Measurements from ENCODE around the gene ADAMTSL3.

The ADAMTSL3 gene

GRCh38 chr15:83813682-83814081, 159.8 kb downstream of the ADAMTSL3 start:
- Histone ChIP-seq H3K9me3 (ENCODE audit: control insufficient read depth in 2 of 2, low read length in 2 of 2) (no peaks in the 10 kb centered on the region), H3K36me3 (ENCODE audit: control insufficient read depth in 2 of 2, insufficient read depth in 2 of 2, low read length in 2 of 2) (no peaks in the 10 kb centered on the region), H3K4me3 (ENCODE audit: low read length in 2 of 2) (no peak overlapping the region), H3K9ac (ENCODE audit: low read depth in 1 of 2, low read length in 2 of 2) (no peak overlapping the region), H3K4me1 (ENCODE audit: control insufficient read depth in 2 of 2, insufficient read depth in 2 of 2, low read length in 2 of 2) (no peaks in the 10 kb centered on the region), H3K27me3 (ENCODE audit: control insufficient read depth in 2 of 2, insufficient read depth in 2 of 2, low read length in 2 of 2) (no peaks in the 10 kb centered on the region), H3K27ac (ENCODE audit: low read depth in 2 of 2, low read length in 2 of 2) (no peak overlapping the region)

GRCh38 chr15:83815506-83815905, 161.6 kb downstream of the ADAMTSL3 start:
- H3K9me3 ChIP-seq (ENCODE audit: control insufficient read depth in 2 of 2, low read length in 2 of 2) = no peaks in the 10 kb centered on the region
- H3K9ac ChIP-seq (ENCODE audit: low read depth in 1 of 2, low read length in 2 of 2) = no peak overlapping the region
- H3K4me3 ChIP-seq (ENCODE audit: low read length in 2 of 2) = no peak overlapping the region
- H3K27ac ChIP-seq (ENCODE audit: low read depth in 2 of 2, low read length in 2 of 2) = no peak overlapping the region
- H3K27me3 ChIP-seq (ENCODE audit: control insufficient read depth in 2 of 2, insufficient read depth in 2 of 2, low read length in 2 of 2) = no peaks in the 10 kb centered on the region
- H3K4me1 ChIP-seq (ENCODE audit: control insufficient read depth in 2 of 2, insufficient read depth in 2 of 2, low read length in 2 of 2) = no peaks in the 10 kb centered on the region
- no peaks in the 10 kb centered on the region for H3K36me3 ChIP-seq (ENCODE audit: control insufficient read depth in 2 of 2, insufficient read depth in 2 of 2, low read length in 2 of 2)

- Histone ChIP-seq H3K4me1 (ENCODE audit: control insufficient read depth in 2 of 2, insufficient read depth in 2 of 2, low read length in 2 of 2) (no peaks in the 10 kb centered on the region), H3K9me3 (ENCODE audit: control insufficient read depth in 2 of 2, low read length in 2 of 2) (no peaks in the 10 kb centered on the region), H3K4me3 (ENCODE audit: low read length in 2 of 2) (no peak overlapping the region), H3K27ac (ENCODE audit: low read depth in 2 of 2, low read length in 2 of 2) (no peak overlapping the region), H3K36me3 (ENCODE audit: control insufficient read depth in 2 of 2, insufficient read depth in 2 of 2, low read length in 2 of 2) (no peaks in the 10 kb centered on the region), H3K27me3 (ENCODE audit: control insufficient read depth in 2 of 2, insufficient read depth in 2 of 2, low read length in 2 of 2) (no peaks in the 10 kb centered on the region), H3K9ac (ENCODE audit: low read depth in 1 of 2, low read length in 2 of 2) (no peak overlapping the region)
These were observed 162.4 kb downstream of the ADAMTSL3 start for GRCh38 chr15:83816124-83816883.

GRCh38 chr15:83818591-83818990, 164.7 kb downstream of the ADAMTSL3 start:
- H3K4me1 ChIP-seq (ENCODE audit: control insufficient read depth in 2 of 2, insufficient read depth in 2 of 2, low read length in 2 of 2) = no peaks in the 10 kb centered on the region
- H3K9me3 ChIP-seq (ENCODE audit: control insufficient read depth in 2 of 2, low read length in 2 of 2) = no peaks in the 10 kb centered on the region
- H3K36me3 ChIP-seq (ENCODE audit: control insufficient read depth in 2 of 2, insufficient read depth in 2 of 2, low read length in 2 of 2) = no peaks in the 10 kb centered on the region
- no peaks in the 10 kb centered on the region for H3K27me3 ChIP-seq (ENCODE audit: control insufficient read depth in 2 of 2, insufficient read depth in 2 of 2, low read length in 2 of 2)
- H3K27ac ChIP-seq (ENCODE audit: low read depth in 2 of 2, low read length in 2 of 2) = no peak overlapping the region
- no peak overlapping the region for H3K4me3 ChIP-seq (ENCODE audit: low read length in 2 of 2)
- H3K9ac ChIP-seq (ENCODE audit: low read depth in 1 of 2, low read length in 2 of 2) = no peak overlapping the region

GRCh38 chr15:83830381-83830780, 176.5 kb downstream of the ADAMTSL3 start:
- Histone ChIP-seq H3K9ac (ENCODE audit: low read depth in 1 of 2, low read length in 2 of 2) (no peak overlapping the region), H3K4me1 (ENCODE audit: control insufficient read depth in 2 of 2, insufficient read depth in 2 of 2, low read length in 2 of 2) (no peaks in the 10 kb centered on the region), H3K36me3 (ENCODE audit: control insufficient read depth in 2 of 2, insufficient read depth in 2 of 2, low read length in 2 of 2) (no peaks in the 10 kb centered on the region), H3K9me3 (ENCODE audit: control insufficient read depth in 2 of 2, low read length in 2 of 2) (no peaks in the 10 kb centered on the region), H3K27me3 (ENCODE audit: control insufficient read depth in 2 of 2, insufficient read depth in 2 of 2, low read length in 2 of 2) (no peaks in the 10 kb centered on the region), H3K27ac (ENCODE audit: low read depth in 2 of 2, low read length in 2 of 2) (no peak overlapping the region), H3K4me3 (ENCODE audit: low read length in 2 of 2) (no peak overlapping the region)

- no peaks in the 10 kb centered on the region for H3K4me1 ChIP-seq (ENCODE audit: control insufficient read depth in 2 of 2, insufficient read depth in 2 of 2, low read length in 2 of 2)
- no peak overlapping the region for H3K27ac ChIP-seq (ENCODE audit: low read depth in 2 of 2, low read length in 2 of 2)
- H3K4me3 ChIP-seq (ENCODE audit: low read length in 2 of 2) = no peak overlapping the region
- H3K27me3 ChIP-seq (ENCODE audit: control insufficient read depth in 2 of 2, insufficient read depth in 2 of 2, low read length in 2 of 2) = no peaks in the 10 kb centered on the region
- H3K36me3 ChIP-seq (ENCODE audit: control insufficient read depth in 2 of 2, insufficient read depth in 2 of 2, low read length in 2 of 2) = no peaks in the 10 kb centered on the region
- no peak overlapping the region for H3K9ac ChIP-seq (ENCODE audit: low read depth in 1 of 2, low read length in 2 of 2)
- no peaks in the 10 kb centered on the region for H3K9me3 ChIP-seq (ENCODE audit: control insufficient read depth in 2 of 2, low read length in 2 of 2)
These were observed 179.6 kb downstream of the ADAMTSL3 start for GRCh38 chr15:83833569-83833968.

GRCh38 chr15:83835479-83835878, 181.6 kb downstream of the ADAMTSL3 start:
- Histone ChIP-seq H3K4me1 (ENCODE audit: control insufficient read depth in 2 of 2, insufficient read depth in 2 of 2, low read length in 2 of 2) (no peaks in the 10 kb centered on the region), H3K27me3 (ENCODE audit: control insufficient read depth in 2 of 2, insufficient read depth in 2 of 2, low read length in 2 of 2) (no peaks in the 10 kb centered on the region), H3K9me3 (ENCODE audit: control insufficient read depth in 2 of 2, low read length in 2 of 2) (no peaks in the 10 kb centered on the region), H3K9ac (ENCODE audit: low read depth in 1 of 2, low read length in 2 of 2) (no peak overlapping the region), H3K27ac (ENCODE audit: low read depth in 2 of 2, low read length in 2 of 2) (no peak overlapping the region), H3K36me3 (ENCODE audit: control insufficient read depth in 2 of 2, insufficient read depth in 2 of 2, low read length in 2 of 2) (no peaks in the 10 kb centered on the region), H3K4me3 (ENCODE audit: low read length in 2 of 2) (no peak overlapping the region)

GRCh38 chr15:83837945-83838571, 184.1 kb downstream of the ADAMTSL3 start:
- no peak overlapping the region for H3K9ac ChIP-seq (ENCODE audit: low read depth in 1 of 2, low read length in 2 of 2)

GRCh38 chr15:83838763-83839162, 184.8 kb downstream of the ADAMTSL3 start:
- Histone ChIP-seq H3K27ac (ENCODE audit: low read depth in 2 of 2, low read length in 2 of 2) (no peak overlapping the region), H3K9me3 (ENCODE audit: control insufficient read depth in 2 of 2, low read length in 2 of 2) (no peaks in the 10 kb centered on the region), H3K9ac (ENCODE audit: low read depth in 1 of 2, low read length in 2 of 2) (no peak overlapping the region), H3K36me3 (ENCODE audit: control insufficient read depth in 2 of 2, insufficient read depth in 2 of 2, low read length in 2 of 2) (no peaks in the 10 kb centered on the region), H3K27me3 (ENCODE audit: control insufficient read depth in 2 of 2, insufficient read depth in 2 of 2, low read length in 2 of 2) (no peaks in the 10 kb centered on the region), H3K4me1 (ENCODE audit: control insufficient read depth in 2 of 2, insufficient read depth in 2 of 2, low read length in 2 of 2) (no peaks in the 10 kb centered on the region), H3K4me3 (ENCODE audit: low read length in 2 of 2) (no peak overlapping the region)

More at GRCh38 chr15:83837945-83838571, 184.1 kb downstream of the ADAMTSL3 start:
- H3K36me3 ChIP-seq (ENCODE audit: control insufficient read depth in 2 of 2, insufficient read depth in 2 of 2, low read length in 2 of 2) = no peaks in the 10 kb centered on the region
- no peak overlapping the region for H3K4me3 ChIP-seq (ENCODE audit: low read length in 2 of 2)
- H3K27me3 ChIP-seq (ENCODE audit: control insufficient read depth in 2 of 2, insufficient read depth in 2 of 2, low read length in 2 of 2) = no peaks in the 10 kb centered on the region
- H3K27ac ChIP-seq (ENCODE audit: low read depth in 2 of 2, low read length in 2 of 2) = no peak overlapping the region
- H3K4me1 ChIP-seq (ENCODE audit: control insufficient read depth in 2 of 2, insufficient read depth in 2 of 2, low read length in 2 of 2) = no peaks in the 10 kb centered on the region
- H3K9me3 ChIP-seq (ENCODE audit: control insufficient read depth in 2 of 2, low read length in 2 of 2) = no peaks in the 10 kb centered on the region

GRCh38 chr15:83842281-83842680, 188.4 kb downstream of the ADAMTSL3 start:
- Histone ChIP-seq H3K9ac (ENCODE audit: low read depth in 1 of 2, low read length in 2 of 2) (no peak overlapping the region), H3K4me3 (ENCODE audit: low read length in 2 of 2) (no peak overlapping the region), H3K27ac (ENCODE audit: low read depth in 2 of 2, low read length in 2 of 2) (no peak overlapping the region), H3K9me3 (ENCODE audit: control insufficient read depth in 2 of 2, low read length in 2 of 2) (no peaks in the 10 kb centered on the region), H3K27me3 (ENCODE audit: control insufficient read depth in 2 of 2, insufficient read depth in 2 of 2, low read length in 2 of 2) (no peaks in the 10 kb centered on the region), H3K4me1 (ENCODE audit: control insufficient read depth in 2 of 2, insufficient read depth in 2 of 2, low read length in 2 of 2) (peaks cover 0 to 2% of the 10 kb centered on the region in 2 donors), H3K36me3 (ENCODE audit: control insufficient read depth in 2 of 2, insufficient read depth in 2 of 2, low read length in 2 of 2) (no peaks in the 10 kb centered on the region)

Data from mucosa of rectum (tissue), 2 donors.